ENCODE measurements around the gene PALD1.

PALD1 gene

DNA sequence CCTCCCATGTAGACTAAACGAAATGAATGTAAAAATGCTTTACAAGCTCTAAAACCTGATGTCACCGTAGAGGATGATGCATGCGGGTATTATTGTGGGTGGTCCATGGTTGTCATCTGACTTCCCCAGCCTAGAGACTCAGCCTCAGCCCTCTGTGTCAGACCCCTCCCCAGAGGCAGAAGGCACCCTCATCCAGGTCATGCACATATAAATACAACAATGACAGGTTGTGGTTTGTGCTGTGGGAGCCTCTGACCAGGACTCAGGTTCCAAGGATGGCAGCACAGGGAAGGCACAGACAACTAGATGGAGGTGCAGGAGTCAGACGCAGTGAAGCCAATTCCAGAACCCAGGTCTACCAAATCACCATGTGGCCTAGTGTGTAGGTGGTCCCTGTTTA lies 33.8 kb upstream of the PALD1 start:
- TF ChIP-seq, protein P1, sequence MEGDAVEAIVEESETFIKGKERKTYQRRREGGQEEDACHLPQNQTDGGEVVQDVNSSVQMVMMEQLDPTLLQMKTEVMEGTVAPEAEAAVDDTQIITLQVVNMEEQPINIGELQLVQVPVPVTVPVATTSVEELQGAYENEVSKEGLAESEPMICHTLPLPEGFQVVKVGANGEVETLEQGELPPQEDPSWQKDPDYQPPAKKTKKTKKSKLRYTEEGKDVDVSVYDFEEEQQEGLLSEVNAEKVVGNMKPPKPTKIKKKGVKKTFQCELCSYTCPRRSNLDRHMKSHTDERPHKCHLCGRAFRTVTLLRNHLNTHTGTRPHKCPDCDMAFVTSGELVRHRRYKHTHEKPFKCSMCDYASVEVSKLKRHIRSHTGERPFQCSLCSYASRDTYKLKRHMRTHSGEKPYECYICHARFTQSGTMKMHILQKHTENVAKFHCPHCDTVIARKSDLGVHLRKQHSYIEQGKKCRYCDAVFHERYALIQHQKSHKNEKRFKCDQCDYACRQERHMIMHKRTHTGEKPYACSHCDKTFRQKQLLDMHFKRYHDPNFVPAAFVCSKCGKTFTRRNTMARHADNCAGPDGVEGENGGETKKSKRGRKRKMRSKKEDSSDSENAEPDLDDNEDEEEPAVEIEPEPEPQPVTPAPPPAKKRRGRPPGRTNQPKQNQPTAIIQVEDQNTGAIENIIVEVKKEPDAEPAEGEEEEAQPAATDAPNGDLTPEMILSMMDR (IDR thresholded peaks at IDR 0.05; ENCODE audit: insufficient read depth, low read depth, low read length, missing control alignments) = no peak
- DNase-seq (ENCODE audit: low read depth) = no peak
- no peak overlapping the region for H3K4me3 ChIP-seq (ENCODE audit: low read depth, low read length)

DNA sequence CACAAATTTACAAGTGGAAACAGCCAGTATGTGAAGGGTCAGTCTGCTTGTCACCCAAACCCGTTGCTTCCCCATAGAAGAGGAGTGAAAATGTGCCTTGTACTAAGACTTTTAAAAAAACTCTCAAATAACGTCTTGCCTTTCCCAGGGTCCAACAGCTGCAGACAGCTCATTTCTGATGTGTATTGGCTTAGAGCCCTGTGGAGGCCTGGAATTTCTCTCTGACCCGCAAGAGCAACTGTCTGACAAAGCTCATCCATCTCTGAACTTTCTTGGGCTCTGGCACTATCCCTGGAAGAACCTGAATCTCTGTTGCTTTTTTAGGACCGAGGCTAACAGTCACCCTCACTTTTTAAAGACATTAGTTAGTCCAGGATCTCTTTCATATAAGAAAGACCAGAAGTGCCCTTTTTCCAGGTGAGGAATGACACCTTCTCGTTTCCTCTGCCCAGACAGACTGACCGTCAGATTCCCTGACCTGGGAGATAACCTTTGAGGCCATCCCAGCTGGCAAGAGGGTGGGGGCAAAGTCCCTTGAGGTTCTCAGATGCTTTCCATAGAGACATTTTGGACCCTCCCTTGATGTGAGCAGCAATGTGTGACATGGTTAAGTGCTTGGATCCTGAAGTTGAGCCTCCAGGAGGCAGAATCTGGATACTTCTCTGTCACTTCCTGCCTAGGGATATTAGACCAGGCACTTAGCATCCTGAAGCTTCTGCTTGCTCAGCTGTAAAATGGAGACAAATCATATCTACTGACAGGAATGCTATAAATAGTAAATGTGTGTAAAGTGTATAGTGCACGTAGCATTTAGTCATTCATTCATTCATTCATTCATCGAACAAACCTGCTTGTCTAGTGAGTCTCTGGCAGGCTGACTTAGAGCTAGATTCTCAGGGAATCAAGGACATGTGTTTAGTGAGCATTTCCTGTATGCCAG lies 32.6 kb upstream of the PALD1 start:
- no peak for DNase-seq (ENCODE audit: low read depth)
- TF ChIP-seq, protein P1 (IDR thresholded peaks at IDR 0.05; ENCODE audit: insufficient read depth, low read depth, low read length, missing control alignments) = no peak
- H3K4me3 ChIP-seq (ENCODE audit: low read depth, low read length) = no peak overlapping the region

DNA sequence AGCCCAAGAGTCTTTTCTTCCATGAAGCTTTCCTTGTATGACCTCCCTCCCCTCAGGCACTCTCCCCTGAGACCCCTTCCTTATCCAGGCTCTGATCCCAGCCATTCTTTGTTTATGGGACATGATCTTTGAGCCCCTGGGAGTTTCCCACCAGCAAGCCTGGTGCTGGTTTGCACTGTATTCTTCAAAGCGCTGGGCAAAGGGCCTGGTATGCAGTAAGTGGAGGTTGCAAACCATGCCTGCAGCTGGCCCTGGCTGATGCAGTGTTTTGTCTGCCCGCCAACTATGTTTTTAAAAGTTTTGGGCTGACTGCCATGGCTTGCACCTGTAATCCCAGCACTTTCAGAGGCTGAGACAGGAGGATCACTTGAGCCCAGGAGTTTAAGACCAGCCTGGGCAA lies 30.3 kb upstream of the PALD1 start:
- TF ChIP-seq, protein P1 (IDR thresholded peaks at IDR 0.05; ENCODE audit: insufficient read depth, low read depth, low read length, missing control alignments) = no peak
- no peak for DNase-seq (ENCODE audit: low read depth)

DNA sequence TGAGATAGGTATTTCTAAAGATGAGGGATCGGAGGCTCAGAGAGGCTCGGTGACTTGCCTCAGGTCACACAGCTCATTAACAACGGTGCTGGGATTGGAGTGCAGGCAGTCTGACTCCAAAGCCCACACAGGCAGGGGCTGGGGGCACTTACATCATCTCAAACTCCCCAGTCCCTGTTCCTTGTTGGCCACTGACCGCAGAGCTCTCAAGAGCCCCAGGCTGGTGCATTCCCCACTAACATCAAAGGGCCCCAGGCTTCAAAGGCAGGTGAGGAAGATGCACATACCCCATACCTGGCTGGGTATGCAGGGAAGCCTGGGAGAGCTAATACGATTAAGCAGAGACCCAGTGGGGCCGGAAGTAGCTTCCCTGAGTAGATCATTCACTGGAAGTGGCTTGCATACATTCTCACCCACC lies 23.3 kb upstream of the PALD1 start:
- H3K4me3 ChIP-seq (ENCODE audit: low read depth, low read length) = no peak overlapping the region
- no peak for DNase-seq (ENCODE audit: low read depth)
- TF ChIP-seq, protein P1 (IDR thresholded peaks at IDR 0.05; ENCODE audit: insufficient read depth, low read depth, low read length, missing control alignments) = no peak

More for the DNA sequence above, 30.3 kb upstream of the PALD1 start:
- no peak overlapping the region for H3K4me3 ChIP-seq (ENCODE audit: low read depth, low read length)

DNA sequence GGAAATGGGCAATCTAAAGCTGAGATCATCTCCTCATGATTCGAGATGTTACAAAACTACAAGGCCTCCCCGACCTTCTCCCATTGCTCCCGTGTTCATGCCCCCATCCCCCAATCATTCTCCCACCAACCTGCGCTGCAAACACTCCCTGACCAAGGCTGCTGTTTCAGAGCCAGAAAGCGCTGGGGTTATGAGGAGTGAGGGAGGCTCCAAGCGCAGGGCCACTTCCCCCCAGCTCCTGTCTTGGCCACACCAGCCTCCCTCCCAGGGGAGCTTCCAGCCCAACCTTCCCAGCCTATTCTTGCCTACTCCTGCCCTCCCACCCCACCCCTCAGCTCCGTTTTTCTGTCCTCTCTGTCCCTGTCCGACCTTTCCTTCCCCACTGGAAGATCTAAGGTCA lies 22.4 kb upstream of the PALD1 start:
- H3K4me3 ChIP-seq (ENCODE audit: low read depth, low read length) = no peak overlapping the region
- TF ChIP-seq, protein P1 (IDR thresholded peaks at IDR 0.05; ENCODE audit: insufficient read depth, low read depth, low read length, missing control alignments) = no peak
- DNase-seq (ENCODE audit: low read depth) = no peak

DNA sequence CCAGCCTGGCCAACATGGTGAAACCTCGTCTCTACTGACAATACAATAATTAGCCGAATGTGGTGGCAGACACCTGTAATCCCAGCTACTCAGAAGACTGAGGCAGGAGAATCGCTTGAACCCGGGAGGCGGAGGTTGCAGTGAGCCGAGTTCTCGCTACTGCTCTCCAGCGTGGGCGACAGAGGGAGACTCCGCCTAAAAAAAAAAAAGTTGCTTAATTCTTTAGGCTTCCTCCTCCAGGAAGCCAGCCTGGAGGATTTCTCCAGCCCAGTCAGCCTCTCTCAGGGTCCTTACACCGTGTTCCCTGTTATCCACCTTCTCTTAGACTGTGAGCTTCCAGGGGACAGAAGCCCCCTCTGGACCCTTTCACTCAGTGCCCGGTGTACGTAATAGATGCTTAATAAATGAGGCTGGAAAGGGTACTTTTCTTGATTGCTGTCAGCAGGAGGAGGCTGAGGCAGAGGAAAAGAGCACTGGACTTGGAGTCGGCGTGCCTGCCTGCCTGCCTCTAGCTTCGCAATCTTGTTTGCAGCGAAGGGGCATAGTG lies 20.7 kb upstream of the PALD1 start:
- TF ChIP-seq, protein P1 (IDR thresholded peaks at IDR 0.05; ENCODE audit: insufficient read depth, low read depth, low read length, missing control alignments) = no peak
- no peak overlapping the region for H3K4me3 ChIP-seq (ENCODE audit: low read depth, low read length)
- DNase-seq (ENCODE audit: low read depth) = no peak

Data from GM12865 (cell line).